ENCODE data around the gene SNX5.

SNX5 gene

GRCh38 chr20:17901971-17902370 lies 66.6 kb downstream of the SNX5 start:
- no peak overlapping the region for H3K4me3 ChIP-seq (ENCODE audit: low read length)
- H3K36me3 ChIP-seq (ENCODE audit: insufficient read depth, low read length): no peaks in the 10 kb centered on the region
- H2AFZ ChIP-seq (ENCODE audit: low read depth, low read length): no peak overlapping the region
- peaks cover 4% of the 10 kb centered on the region for H3K4me1 ChIP-seq (ENCODE audit: insufficient read depth, low read length)
- H3K27me3 ChIP-seq (ENCODE audit: insufficient read depth, low read length): no peaks in the 10 kb centered on the region
- peaks cover 2% of the 10 kb centered on the region for H3K9me3 ChIP-seq (ENCODE audit: low read length)

- no peak overlapping the region for H2AFZ ChIP-seq (ENCODE audit: low read depth, low read length)
These were observed 70.0 kb downstream of the SNX5 start for GRCh38 chr20:17898548-17898994.

GRCh38 chr20:17897566-17898307 lies 70.9 kb downstream of the SNX5 start:
- H3K4me3 ChIP-seq (ENCODE audit: low read length): no peak overlapping the region
- peaks cover 19% of the 10 kb centered on the region for H3K4me1 ChIP-seq (ENCODE audit: insufficient read depth, low read length)
- peaks cover 2% of the 10 kb centered on the region for H3K9me3 ChIP-seq (ENCODE audit: low read length)
- no peak overlapping the region for H2AFZ ChIP-seq (ENCODE audit: low read depth, low read length)
- no peaks in the 10 kb centered on the region for H3K27me3 ChIP-seq (ENCODE audit: insufficient read depth, low read length)
- H3K36me3 ChIP-seq (ENCODE audit: insufficient read depth, low read length): no peaks in the 10 kb centered on the region

More at GRCh38 chr20:17898548-17898994, 70.0 kb downstream of the SNX5 start:
- H3K4me3 ChIP-seq (ENCODE audit: low read length): no peak overlapping the region
- H3K9me3 ChIP-seq (ENCODE audit: low read length): peaks cover 2% of the 10 kb centered on the region
- no peaks in the 10 kb centered on the region for H3K27me3 ChIP-seq (ENCODE audit: insufficient read depth, low read length)
- H3K36me3 ChIP-seq (ENCODE audit: insufficient read depth, low read length): no peaks in the 10 kb centered on the region
- H3K4me1 ChIP-seq (ENCODE audit: insufficient read depth, low read length): peaks cover 19% of the 10 kb centered on the region

GRCh38 chr20:17896771-17897369 lies 71.7 kb downstream of the SNX5 start:
- no peak overlapping the region for H3K4me3 ChIP-seq (ENCODE audit: low read length)
- no peaks in the 10 kb centered on the region for H3K36me3 ChIP-seq (ENCODE audit: insufficient read depth, low read length)
- no peak overlapping the region for H2AFZ ChIP-seq (ENCODE audit: low read depth, low read length)
- peaks cover 19% of the 10 kb centered on the region for H3K4me1 ChIP-seq (ENCODE audit: insufficient read depth, low read length)
- H3K9me3 ChIP-seq (ENCODE audit: low read length): peaks cover 2% of the 10 kb centered on the region
- no peaks in the 10 kb centered on the region for H3K27me3 ChIP-seq (ENCODE audit: insufficient read depth, low read length)

- Histone ChIP-seq H3K27me3 (ENCODE audit: insufficient read depth, low read length) (no peaks in the 10 kb centered on the region), H3K4me3 (ENCODE audit: low read length) (no peak overlapping the region), H3K4me1 (ENCODE audit: insufficient read depth, low read length) (peaks cover 19% of the 10 kb centered on the region), H2AFZ (ENCODE audit: low read depth, low read length) (no peak overlapping the region), H3K36me3 (ENCODE audit: insufficient read depth, low read length) (no peaks in the 10 kb centered on the region), H3K9me3 (ENCODE audit: low read length) (peaks cover 2% of the 10 kb centered on the region)
These were observed 72.3 kb downstream of the SNX5 start for GRCh38 chr20:17896193-17896723.

DNA sequence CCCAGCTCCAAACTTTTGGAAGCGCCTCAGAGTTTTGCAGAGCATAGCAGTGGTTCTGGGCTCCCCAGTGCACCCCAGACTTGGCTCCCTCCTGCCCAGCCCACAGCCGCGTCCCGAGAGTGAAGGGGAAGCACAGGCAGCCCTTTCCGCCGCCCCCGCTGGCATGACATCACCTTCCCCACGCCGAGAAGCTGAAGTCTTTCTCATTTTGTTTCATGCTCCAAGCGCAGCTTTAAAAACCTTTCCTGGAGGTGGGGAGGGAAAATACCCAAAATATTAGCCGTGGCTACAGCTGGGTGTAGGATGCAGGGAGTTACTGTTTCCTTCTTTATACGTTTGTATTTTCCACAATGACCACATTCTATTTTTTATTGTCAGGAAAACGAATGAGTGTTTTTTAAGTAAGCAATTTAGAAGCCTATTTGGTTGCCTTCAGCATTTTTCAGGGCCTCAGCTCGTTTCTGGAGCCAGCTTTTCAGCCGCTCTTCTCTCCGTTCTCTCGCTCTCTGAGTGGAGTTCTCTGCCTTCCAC lies 72.9 kb downstream of the SNX5 start:
- Histone ChIP-seq H3K27me3 (ENCODE audit: insufficient read depth, low read length) (no peaks in the 10 kb centered on the region), H3K4me1 (ENCODE audit: insufficient read depth, low read length) (peaks cover 19% of the 10 kb centered on the region), H2AFZ (ENCODE audit: low read depth, low read length) (no peak overlapping the region), H3K4me3 (ENCODE audit: low read length) (no peak overlapping the region), H3K9me3 (ENCODE audit: low read length) (peaks cover 2% of the 10 kb centered on the region), H3K36me3 (ENCODE audit: insufficient read depth, low read length) (no peaks in the 10 kb centered on the region)

DNA sequence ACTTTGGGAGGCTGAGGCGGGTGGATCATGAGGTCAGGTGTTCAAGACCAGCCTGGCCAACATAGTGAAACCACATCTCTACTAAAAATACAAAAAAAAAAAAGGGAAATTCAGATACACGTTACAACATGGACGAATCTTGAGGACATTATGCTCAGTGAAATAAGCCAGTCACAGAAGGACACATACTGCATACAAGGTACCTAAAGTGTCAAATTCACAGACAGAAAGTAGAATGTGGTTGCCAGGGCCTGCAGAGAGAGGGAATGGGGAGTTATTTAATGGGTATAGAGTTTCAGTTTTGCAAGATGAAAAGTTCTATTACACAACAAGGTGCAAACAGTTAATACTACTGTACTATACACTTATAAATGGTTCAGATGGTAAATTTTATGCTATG lies 75.1 kb downstream of the SNX5 start:
- Histone ChIP-seq H3K4me1 (ENCODE audit: insufficient read depth, low read length) (peaks cover 19% of the 10 kb centered on the region), H3K4me3 (ENCODE audit: low read length) (no peak overlapping the region), H3K9me3 (ENCODE audit: low read length) (peaks cover 2% of the 10 kb centered on the region), H2AFZ (ENCODE audit: low read depth, low read length) (no peak overlapping the region), H3K36me3 (ENCODE audit: insufficient read depth, low read length) (no peaks in the 10 kb centered on the region), H3K27me3 (ENCODE audit: insufficient read depth, low read length) (no peaks in the 10 kb centered on the region)

GRCh38 chr20:17892189-17892938 lies 76.2 kb downstream of the SNX5 start:
- Histone ChIP-seq H3K27me3 (ENCODE audit: insufficient read depth, low read length) (no peaks in the 10 kb centered on the region), H3K4me1 (ENCODE audit: insufficient read depth, low read length) (peaks cover 19% of the 10 kb centered on the region), H3K4me3 (ENCODE audit: low read length) (no peak overlapping the region)

More at GRCh38 chr20:17892189-17892938, 76.2 kb downstream of the SNX5 start:
- H3K9me3 ChIP-seq (ENCODE audit: low read length): peaks cover 2% of the 10 kb centered on the region
- no peak overlapping the region for H2AFZ ChIP-seq (ENCODE audit: low read depth, low read length)
- no peaks in the 10 kb centered on the region for H3K36me3 ChIP-seq (ENCODE audit: insufficient read depth, low read length)

All from neuron (in vitro differentiated cells).